Fibroblast of mammary gland (primary cell): ENCODE measurements around the gene DYDC2.

Source experiments
- DNase-seq: peaks from one replicate; pipeline ENCODE4 v3.0.0-alpha.2; 2010; ENCODE audit warnings: low read depth
- H3K4me3 ChIP-seq: 2 replicates; pipeline ENCODE4 v1.5.1; 2011; ENCODE audit warnings: low read depth, mild to moderate bottlenecking, low read length, moderate library complexity; ENCODE audit not compliant: control insufficient read depth
- TF ChIP-seq, protein P1 (sequence below): conservative IDR thresholded peaks from 2 replicates; pipeline ENCODE4 v1.5.1; 2011; ENCODE audit warnings: low read depth, low read length, inconsistent platforms; ENCODE audit not compliant: control insufficient read depth, insufficient read depth

Gene DYDC2

DNA sequence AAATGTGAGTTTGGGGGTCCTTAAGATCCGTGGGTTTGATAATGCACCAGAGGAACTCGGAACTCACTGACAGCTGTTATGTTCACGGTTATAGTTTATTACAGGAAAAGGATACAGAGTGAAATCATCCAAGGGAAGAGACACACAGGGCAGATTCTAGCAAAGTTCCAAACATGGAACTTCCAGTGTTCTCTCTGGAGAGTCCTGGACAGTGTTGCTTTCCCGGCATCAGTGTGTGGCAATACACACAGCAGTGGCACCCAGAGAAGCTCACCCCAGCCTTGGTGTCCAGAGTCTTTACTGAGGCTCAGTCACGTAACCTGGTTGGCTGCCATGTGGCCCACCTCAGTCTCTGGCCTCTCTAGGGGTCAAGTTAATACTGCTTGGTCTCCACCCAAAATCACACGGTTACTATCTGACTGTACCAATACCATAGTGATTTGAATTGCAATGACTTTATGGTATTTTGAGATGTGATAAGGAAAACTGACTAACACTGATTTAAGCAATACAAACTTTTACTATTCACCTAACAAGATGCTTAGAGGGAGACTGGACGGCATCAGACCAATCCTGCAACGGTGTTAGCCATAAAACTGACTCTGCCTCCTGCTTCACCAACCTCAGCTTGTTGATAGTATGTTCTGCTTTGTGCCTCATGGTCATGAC lies 43.7 kb downstream of the DYDC2 start:
- TF ChIP-seq, protein P1, sequence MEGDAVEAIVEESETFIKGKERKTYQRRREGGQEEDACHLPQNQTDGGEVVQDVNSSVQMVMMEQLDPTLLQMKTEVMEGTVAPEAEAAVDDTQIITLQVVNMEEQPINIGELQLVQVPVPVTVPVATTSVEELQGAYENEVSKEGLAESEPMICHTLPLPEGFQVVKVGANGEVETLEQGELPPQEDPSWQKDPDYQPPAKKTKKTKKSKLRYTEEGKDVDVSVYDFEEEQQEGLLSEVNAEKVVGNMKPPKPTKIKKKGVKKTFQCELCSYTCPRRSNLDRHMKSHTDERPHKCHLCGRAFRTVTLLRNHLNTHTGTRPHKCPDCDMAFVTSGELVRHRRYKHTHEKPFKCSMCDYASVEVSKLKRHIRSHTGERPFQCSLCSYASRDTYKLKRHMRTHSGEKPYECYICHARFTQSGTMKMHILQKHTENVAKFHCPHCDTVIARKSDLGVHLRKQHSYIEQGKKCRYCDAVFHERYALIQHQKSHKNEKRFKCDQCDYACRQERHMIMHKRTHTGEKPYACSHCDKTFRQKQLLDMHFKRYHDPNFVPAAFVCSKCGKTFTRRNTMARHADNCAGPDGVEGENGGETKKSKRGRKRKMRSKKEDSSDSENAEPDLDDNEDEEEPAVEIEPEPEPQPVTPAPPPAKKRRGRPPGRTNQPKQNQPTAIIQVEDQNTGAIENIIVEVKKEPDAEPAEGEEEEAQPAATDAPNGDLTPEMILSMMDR, result no peak
- H3K4me3 ChIP-seq, result no peak overlapping the region

DNA sequence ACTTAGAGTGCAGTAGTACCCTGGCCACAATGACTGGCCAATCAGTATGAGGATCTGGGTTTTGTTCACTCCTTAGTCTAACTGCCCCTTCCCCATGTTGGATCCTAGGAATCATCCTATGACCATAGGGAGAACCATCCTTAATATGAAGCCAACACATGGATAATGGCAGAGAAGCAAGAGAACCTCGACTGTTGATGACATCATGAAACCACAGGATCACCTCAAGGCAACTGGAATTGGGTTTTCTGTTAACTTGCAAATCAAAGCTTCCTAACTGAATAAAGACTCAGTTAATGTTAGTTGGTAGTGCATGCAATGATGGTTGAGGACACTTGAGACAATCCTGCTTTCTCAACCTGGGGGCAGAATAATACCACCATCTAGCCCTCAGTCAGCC lies 48.5 kb downstream of the DYDC2 start:
- no peak for DNase-seq
- H3K4me3 ChIP-seq, result no peak overlapping the region
- TF ChIP-seq, protein P1, result no peak

More for the DNA sequence above, 43.7 kb downstream of the DYDC2 start:
- no peak for DNase-seq

DNA sequence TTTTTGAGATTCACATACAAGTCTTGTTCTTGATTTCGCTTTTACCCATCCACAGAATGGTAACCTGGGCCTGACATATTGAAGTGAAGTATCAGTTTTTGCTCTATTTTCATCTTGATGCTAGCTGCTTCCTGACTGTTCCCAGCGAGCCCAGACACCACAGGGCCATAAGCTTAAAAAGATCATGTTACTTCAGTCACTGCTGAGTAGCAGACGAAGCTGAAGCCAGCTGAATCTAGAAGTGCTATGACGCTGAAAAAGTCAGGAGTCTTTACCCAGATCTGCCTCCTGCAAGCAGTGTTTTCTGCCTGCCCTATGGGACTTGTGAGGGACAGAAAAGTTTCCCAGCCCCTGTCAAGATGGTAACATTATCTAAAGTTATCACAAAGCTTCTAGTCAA lies 49.0 kb downstream of the DYDC2 start:
- no peak for DNase-seq

DNA sequence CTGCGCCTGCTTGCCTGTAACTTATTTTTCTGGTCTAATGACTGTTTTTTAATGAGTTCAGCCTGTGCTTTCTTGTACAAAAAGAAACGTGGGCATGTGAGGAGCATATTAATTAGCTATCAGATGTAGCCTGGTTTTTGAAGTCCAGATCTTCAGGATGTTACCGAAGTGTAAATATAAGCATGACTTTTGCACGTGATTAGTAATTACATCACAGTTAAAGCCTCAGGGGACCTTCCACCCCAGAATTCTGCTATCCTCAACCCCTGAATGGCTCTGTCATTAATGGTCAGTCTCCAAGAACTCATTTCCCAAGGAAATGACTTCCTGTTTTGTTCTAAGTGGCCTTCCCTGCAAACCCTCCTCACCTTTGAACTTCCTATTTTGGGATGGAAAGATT lies 49.6 kb downstream of the DYDC2 start:
- TF ChIP-seq, protein P1, result no peak
- H3K4me3 ChIP-seq, result no peak overlapping the region
- DNase-seq, result no peak

More for the DNA sequence above, 49.0 kb downstream of the DYDC2 start:
- TF ChIP-seq, protein P1, result no peak
- no peak overlapping the region for H3K4me3 ChIP-seq

DNA sequence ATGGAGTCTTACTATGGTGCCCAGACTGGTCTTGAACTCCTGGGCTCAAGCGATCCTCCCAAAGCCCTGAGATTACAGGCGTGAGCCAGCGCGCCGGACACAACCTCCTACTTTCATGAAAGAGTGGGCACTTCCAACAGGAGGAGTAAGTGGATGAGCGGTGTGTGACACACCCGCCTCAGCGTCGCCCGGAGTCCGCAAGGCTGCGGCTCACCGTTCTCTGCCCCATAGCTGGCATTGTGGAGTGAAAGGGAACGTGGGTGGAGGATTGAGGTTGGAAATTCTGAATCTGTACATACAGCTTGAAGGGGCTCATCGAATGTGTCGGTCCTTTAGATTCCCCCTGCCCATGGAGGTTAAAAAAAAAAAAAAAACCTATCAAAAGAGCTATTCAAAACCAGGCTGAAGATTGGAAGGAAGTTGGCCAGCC lies 51.2 kb downstream of the DYDC2 start:
- H3K4me3 ChIP-seq, result peak overlapping the region; percentile 46
- DNase-seq, result peak; percentile 19
- TF ChIP-seq, protein P1, result no peak

DNA sequence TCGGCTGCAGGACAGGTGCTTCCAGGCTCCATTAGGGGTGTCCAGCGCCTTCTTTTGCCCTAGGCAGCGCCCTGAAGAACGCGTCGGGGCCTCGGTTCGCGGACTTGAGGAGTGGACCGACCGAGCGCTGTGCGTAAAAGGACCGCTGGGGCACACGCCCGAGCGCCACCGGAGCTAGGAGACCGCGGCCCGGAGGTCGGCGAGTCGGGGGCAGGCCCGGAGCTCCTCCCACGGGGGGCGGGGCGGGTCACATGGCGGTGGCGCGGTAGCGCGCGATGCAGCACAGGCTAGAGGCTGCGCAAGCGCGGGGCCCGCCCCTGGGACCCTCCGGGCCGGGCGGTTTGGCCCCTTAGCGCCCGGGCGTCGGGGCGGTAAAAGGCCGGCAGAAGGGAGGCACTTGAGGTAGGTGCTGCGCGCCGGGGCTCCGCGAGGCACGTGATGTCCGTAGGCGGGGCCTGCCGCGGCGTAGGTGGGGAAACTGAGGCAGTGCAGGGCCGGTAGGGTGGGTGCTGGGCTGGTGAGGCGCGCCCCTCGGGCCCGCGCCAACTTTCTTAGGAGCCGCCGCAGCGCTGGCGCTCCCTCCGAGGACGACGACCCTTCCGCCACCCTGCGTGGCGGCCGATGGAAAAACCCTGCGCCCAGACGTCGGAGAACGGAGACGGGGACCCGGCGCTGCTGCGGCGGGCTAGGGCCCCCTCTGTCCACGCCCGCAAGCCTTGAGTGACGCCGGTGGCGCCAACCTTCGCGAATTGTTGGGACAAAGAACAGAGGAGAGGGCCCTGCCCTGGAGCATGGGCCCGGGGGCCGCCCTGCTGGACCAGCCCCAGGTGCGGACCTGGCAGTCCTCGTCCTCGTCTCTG lies 51.9 kb downstream of the DYDC2 start, which contains the start of gene PRXL2A:
Gene PRXL2A, plus strand, starts transcription at position 310 of the 860 bp plus-strand sequence. CDS start 11,917 bp downstream, outside the sequence.
- TF ChIP-seq, protein P1, result no peak
- DNase-seq, result peak; percentile 12
- peak within 1 kb of the TSS; percentile 46 for H3K4me3 ChIP-seq
